HEK293 (cell line): Measurements from ENCODE around the gene VWCE.

ENCODE experiments used
- ZNF510 ChIP-seq: fragments of 450-650 bp; formaldehyde crosslinking; IDR thresholded peaks from 2 replicates; pipeline ENCODE4 v1.5.1; 2018; ENCODE audit warnings: mild to moderate bottlenecking, missing genetic modification characterization, missing biosample characterization; ENCODE audit not compliant: insufficient replicate concordance
- ZNF785 ChIP-seq: fragments of 450-650 bp; formaldehyde crosslinking; IDR thresholded peaks from 2 replicates; pipeline ENCODE4 v1.5.1; 2016; ENCODE audit warnings: missing biosample characterization, missing genetic modification characterization

GRCh38 chr11:61274084-61274483 is 21.0 kb downstream of the VWCE start:
- no peak for TF ChIP-seq ZNF510 (tag by site-specific recombination)
- TF ChIP-seq ZNF785 (tag by site-specific recombination), result no peak
